SK-MEL-5 (cell line): Measurements from ENCODE around the gene ESPNL. TPM values are rescaled to one million over a fixed set of nuclear protein-coding genes. Genes with fewer than 3 reads are reported as not detected.

ENCODE experiments used
- DNase-seq: peaks from one replicate; pipeline ENCODE4 v3.0.0-alpha.2; 2016; ENCODE audit warnings: low read depth, low spot score
- in situ Hi-C: cut with HindIII; loops from 2 replicates; pipeline ENCODE4 v1.10.0; 2016; ENCODE audit warnings: low sequenced_read_pairs, high pct_unique_total_duplicates, low pct_unique_long_range_greater_than_20kb
- total RNA-seq: library from RNA; depleted of rRNA; stranded (reverse); fragments of >200 nt; shearing (Covaris generic); gene quantifications from 2 replicates; pipeline ENCODE4 v1.2.3, GENCODE V29; 2014

ESPNL gene
- total RNA-seq, 1 experiment from 2014 or later: 0.29 TPM

DNA sequence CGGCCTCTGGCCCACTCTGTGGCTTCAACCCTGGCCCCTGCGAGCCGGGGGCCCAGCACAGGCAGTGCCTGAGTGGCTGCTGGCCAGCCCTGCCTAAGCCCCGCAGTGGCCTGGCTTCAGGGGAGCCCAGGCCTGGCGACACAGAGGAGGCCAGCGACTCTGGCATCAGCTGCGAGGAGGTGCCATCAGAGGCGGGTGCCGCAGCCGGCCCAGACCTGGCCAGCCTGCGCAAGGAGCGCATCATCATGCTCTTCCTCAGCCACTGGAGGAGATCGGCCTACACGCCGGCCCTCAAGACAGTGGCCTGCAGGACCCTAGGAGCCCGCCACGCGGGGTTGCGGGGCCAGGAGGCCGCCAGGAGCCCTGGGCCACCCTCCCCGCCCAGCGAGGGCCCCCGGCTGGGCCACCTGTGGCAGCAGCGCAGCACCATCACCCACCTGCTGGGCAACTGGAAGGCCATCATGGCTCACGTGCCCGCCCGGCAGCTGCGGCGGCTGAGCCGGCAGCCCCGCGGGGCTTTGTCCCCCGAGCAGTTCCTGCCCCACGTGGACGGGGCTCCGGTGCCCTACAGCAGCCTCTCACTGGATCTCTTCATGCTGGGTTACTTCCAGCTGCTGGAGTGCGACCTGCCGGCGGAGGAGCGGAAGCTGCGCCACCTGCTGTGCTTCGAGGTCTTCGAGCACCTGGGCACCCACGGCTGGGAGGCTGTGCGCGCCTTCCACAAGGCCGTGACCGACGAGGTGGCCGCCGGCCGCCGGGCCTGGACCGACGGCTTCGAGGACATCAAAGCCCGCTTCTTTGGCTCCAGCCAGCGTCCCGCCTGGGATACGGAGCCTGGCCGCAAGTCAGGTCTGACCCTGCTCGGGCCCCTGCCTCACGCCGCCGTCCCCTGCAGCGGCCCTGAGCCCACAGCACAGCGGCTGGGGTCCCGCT, 30.8 kb downstream of the ESPNL start:
- in situ Hi-C loops: no loop called here
- no peak for DNase-seq

DNA sequence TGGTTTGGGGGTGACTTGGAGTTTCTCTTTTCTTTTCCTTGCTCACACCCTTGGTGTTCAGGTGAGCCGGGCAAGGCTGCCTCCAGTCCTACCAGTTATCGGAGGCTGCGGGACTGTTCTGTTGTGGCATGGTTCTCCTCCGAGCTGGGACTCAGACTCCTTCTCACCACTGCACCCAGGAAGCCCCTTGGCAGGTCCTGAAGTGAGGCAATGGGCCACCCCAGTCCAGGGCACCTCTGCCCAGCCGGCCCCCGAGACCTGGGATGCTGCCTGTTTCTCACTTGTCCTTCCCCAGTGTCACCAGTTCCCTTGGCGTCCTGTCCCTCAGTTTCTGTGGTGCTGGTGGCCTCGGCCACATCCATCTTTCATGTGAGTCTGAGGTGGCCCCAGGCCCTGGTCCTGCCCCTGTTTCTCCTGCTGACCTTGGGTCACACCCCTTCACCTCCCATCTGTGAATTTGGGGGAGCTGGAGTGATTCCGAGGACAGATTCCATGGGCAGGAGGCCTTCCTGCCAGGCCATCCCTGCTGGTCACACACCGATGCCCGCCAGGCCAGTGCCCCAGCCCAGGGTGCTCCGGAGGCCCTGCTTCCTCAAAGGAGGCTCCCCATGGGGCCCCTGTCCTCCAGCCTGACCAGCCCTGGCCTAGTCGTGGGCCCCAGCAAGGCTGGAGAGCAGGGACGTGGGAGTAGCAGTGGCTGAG, 31.8 kb downstream of the ESPNL start:
- DNase-seq: no peak
- in situ Hi-C loops: no loop called here

DNA sequence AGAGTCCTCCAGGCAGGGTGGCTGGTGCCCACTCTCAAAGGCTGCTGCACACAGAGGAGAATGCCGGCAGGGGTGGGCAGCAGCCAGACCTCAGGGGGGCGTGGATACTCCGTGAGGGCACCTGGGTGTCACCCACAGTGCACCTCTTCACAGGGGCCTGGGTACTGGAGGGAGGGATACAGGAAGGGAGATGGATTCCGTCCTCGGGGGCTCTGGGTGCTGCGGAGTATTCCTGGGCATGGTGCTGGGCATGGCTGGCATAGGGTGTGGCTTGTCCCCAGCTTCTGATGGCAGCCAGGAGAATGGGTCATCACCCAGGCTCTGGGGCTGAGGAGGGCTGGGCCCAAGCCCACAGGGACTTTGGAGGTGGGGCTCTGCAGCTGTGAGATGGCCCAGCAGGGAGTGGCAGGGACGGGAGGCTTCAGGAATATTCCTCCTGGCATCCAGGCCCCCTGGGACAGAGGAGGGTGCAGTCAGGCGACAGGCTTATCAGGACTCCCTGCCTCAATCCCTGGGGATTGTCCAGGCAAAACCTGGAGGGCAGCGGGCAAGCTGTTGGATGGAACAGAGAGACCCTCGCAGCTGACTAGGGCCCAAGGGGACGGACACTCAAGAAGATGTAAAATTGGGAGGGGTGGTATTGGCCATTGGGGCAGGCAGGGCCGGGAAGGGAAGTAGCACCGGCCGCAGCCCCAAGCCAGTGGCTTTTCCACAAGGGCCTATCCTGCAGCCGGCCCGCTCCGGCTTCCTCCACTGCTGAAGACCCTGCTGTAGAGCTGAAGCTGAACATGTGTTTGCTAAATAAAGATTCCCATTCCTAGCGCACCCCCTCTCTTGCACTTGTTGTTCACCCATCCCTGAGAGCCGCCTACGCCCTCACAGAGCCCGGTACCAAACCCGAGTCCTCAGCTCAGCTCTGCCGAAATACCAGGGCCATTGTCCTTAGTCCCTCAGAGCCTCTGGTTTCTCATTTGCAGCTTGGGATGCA, 32.6 kb downstream of the ESPNL start:
- in situ Hi-C loops: no loop called here
- DNase-seq: no peak

DNA sequence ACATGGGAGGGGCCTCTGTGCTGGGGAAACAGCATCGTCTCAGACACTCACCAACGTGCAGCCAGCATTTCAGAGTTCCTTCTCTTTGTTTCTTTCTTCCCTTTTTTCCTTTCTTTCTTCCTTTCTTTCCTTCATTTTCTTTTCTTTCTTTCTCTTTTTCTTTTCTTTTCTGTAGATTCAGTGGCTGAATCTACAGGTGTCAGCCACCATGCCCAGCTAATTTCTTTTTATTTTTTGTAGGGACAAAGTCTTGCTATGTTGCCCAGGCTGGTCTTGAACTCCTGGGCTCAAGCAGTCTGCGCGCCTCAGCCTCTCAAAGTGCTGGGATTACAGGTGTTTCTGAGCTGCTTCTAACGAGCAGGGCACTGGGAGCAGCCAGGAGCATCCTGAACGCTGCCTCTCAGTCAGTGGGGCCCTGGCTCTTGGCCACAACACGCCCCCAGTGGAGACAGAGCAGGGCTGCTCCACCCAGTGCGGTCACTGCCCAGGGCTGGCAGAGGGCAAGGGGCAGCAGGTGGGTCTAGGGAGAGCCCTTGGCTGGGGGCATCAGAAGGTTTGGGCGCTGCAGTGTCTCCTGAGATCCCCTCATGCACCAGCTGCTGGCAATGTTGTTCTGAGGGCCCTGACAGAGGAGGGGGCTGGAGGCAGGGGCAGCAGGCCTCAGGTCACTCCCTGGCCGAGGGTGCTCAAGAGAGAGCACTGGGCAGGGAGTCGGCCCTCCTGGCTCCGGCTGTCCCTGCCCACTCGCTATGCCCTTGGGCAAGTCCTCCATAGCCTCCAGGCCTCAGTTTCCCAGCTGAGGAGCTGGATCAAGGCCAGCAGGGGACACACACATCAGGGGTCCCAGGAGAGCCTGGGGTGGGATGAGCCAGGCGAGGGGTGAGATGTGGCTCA, 33.6 kb downstream of the ESPNL start:
- in situ Hi-C loops: no loop called here
- no peak for DNase-seq

DNA sequence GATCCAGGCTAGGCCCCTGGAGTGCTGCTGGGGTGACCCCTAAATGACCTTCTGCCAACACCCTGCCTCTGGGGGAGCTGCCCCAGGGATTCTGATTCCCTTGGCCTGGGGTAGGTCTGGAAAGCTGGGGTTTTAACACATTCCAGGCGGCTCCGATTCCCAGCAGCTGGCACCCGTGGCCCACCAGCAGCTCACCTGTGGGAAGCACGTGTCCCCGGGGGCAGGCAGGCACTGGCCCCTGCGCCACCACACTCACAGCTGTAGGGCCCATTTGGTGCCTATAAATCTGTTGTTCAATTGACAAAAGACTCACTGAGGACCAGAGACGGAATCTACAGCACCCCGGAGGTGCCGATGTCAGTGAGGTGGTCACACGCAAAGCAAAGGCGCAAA, 34.2 kb downstream of the ESPNL start:
- DNase-seq: no peak
- in situ Hi-C loops: no loop called here

DNA sequence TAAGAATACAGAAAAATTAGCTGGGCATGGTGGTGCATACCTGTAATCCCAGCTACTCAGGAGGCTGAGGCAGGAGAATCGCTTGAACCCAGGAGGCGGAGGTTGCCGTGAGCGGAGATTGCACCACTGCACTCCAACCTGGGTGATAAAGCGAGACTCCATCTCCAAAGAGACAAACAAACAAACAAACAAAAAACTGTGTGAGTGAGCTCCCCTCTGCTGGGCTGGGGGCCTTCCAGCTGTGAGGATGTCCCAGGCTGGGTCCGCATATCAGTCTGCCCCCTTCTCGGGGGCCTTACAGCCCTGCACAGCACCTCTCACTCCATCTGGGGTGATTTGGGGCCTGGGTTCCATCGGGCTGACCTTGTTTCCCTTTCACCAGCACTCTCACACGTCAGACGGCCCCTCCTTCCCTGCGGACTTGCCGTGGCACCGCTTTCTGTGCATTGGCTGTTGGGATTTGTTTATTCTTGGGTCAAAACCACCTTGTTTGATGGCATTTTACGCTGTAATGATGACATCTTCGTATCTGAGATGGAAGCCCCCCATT, 35.5 kb downstream of the ESPNL start:
- DNase-seq: no peak
- in situ Hi-C loops: no loop called here

DNA sequence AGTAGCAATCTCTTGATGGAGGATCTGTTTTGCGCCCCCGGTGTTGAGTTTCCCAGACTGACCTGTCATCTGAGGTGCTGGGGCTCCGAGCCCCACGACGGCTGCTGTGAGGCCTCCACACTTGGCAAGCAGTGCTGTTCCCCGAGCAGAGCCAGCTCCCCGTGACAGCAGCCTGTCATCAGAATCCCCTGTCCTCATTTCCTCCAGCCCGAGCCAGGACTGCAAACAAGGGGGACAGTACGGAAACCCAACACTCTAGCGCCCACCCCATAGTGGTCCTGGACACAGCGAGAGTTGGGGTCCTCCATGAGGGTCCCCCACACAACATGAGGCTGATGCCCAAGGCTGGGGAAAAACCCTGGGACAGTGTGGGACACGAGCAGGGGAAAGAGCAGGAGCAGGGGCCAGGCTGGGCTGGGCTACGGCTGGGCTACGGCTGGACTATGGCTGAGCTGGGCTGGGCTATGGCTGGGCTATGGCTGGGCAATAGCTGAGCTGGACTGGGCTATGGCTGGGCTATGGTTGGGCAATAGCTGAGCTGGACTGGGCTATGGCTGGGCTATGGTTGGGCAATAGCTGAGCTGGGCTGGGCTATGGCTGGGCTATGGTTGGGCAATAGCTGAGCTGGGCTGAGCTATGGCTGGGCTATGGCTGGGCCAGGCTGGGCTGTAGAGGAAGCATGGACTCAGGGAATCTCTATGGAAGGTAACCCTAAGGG, 36.8 kb downstream of the ESPNL start:
- DNase-seq: no peak

DNA sequence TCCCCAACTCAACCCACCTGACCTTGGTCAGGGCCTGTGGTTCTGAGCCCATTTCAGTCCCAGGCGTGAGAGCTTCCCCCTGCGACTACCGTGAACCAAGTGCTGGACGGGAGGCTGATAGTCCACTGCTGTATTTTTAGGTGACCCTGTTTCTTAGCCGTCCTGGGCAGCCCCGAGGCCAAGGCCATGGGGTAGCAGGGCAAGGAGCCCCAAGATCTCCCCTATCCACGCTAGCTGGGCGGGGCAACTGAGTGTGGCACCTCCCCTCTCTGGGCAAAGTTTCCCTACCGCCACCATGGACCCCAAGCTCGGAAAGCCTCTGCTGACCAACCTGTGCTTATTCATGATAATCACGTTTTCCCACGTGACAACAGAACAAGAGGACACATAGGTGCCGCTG, 37.7 kb downstream of the ESPNL start:
- DNase-seq: no peak
- in situ Hi-C loops: no loop called here

More for the DNA sequence above, 36.8 kb downstream of the ESPNL start:
- in situ Hi-C loops: no loop called here

DNA sequence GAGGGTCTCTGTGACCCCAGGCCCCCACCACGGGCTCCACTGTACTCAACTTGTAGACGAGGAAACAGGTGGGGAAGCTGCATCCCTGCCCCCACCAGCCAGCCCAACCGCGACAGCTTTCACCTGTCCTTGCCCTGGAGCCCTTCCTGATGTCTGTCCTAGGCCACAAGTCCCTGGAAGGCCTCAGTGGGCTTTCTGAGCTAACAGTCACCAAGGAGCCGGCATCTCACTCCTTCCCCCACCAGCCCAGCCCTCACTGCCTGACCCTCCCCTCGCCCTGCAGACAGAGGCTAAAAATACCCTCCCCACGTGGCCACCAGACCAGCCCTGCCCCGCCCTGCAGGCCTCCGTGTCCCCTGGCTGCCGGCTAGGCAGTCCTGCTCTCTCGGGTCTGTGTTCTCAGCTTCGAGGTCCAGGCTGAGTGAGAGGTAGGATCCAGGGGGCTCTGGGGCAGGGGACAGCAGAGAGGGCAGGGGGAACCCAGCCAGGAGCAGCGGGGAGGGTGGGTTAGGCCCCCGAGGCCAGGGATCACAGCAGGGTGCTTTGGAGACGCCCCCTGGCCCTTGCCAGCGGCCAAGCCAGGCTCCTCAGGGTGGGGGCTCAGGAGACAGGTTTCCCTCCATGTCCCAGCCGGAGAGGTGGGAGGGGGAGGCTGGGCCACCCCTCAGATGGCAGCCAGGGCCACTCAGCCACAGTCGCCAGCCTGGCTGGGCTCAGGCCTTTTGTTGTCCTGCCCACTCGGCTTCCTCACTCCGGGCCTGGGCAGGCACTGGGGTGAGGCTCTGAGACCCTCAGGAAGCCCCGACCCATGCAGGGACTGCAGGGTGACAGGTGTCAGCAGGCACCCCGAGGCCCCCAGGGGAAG, 38.4 kb downstream of the ESPNL start, which contains the start of gene KLHL30:
TSS of gene KLHL30 (plus strand) at position 338 of the 865 bp plus-strand sequence. CDS start 2,087 bp downstream, outside the sequence.
- in situ Hi-C loops: no loop called here
- no peak for DNase-seq

DNA sequence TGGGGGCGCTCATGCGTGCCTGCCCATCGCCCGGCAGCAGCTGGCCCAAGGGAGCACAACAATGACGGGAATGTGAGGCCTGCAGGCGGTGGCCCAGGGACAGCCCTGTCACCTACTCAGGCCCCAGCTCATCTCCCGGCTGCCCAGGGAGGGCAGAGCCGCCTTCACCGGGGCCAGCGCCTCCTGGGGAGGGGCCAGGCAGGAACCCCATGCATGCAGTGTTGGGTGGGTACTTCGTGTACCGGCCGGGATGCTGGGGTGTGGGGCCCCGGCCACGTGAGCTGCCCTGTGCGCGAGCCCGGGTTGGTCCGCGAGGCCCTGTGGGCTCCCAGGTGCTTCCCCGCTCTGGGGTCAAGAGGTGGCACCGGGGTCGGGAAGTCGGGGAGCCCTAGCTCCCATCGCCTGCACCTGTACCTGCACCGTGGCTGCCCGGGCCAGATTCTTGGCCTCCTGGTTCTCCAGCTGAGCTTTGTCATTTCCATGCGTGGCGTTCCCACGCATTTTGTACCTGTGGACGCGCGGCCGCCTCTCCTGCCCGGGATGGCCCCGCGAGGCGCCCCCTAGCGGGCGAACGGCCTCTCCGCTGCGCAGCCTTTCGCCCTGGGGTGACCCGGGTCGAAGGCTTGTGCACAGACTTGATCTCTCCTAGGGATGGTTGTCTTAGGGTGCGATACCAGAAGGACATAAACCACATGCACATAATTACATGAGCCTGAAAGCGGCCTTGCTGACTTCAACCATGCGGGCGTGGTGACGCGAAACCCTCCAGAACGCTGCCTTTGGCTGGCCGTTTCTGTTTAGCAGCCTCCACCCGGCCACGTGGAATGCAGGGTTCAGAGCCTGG, 39.3 kb downstream of the ESPNL start:
- in situ Hi-C loops: no loop called here
- no peak for DNase-seq

DNA sequence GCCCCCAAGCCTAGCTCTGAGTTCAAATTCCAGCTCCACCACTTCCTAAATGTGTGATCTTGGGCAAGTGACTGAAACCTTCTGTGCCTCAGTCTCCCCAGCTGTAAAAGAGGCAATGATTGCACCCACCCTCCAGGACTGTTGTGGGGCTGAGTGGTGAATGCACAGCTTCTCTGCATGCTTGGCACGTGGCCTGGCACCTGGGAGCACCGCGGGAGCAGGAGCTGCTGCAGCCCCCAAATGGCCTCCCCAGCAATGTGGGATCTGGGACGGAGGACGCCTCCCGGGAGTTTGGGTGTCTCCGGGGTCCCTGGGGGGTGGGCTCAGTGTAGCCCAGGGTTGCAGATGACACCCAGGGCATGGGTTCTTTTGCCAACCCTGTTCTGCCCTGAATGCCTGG, 39.9 kb downstream of the ESPNL start:
- DNase-seq: no peak
- in situ Hi-C loops: no loop called here

DNA sequence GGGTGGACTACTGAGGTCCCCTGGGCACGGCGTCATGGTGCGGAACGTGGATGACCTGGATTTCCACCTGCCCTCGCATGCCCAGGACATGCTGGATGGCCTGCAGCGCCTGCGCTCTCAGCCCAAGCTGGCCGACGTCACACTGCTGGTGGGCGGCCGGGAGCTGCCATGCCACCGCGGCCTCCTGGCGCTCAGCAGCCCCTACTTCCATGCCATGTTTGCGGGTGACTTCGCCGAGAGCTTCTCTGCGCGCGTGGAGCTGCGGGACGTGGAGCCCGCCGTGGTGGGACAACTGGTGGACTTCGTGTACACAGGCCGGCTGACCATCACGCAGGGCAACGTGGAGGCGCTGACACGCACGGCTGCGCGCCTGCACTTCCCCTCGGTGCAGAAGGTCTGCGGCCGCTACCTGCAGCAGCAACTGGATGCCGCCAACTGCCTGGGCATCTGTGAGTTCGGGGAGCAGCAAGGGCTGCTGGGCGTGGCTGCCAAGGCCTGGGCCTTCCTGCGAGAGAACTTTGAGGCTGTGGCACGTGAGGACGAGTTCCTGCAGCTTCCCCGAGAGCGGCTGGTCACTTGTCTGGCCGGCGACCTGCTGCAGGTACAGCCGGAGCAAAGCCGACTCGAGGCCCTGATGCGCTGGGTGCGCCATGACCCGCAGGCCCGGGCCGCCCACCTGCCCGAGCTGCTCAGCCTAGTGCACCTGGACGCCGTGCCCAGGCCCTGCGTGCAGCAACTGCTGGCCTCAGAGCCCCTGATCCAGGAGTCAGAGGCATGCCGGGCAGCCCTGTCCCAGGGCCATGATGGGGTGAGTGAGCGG, 40.8 kb downstream of the ESPNL start:
- no peak for DNase-seq

DNA sequence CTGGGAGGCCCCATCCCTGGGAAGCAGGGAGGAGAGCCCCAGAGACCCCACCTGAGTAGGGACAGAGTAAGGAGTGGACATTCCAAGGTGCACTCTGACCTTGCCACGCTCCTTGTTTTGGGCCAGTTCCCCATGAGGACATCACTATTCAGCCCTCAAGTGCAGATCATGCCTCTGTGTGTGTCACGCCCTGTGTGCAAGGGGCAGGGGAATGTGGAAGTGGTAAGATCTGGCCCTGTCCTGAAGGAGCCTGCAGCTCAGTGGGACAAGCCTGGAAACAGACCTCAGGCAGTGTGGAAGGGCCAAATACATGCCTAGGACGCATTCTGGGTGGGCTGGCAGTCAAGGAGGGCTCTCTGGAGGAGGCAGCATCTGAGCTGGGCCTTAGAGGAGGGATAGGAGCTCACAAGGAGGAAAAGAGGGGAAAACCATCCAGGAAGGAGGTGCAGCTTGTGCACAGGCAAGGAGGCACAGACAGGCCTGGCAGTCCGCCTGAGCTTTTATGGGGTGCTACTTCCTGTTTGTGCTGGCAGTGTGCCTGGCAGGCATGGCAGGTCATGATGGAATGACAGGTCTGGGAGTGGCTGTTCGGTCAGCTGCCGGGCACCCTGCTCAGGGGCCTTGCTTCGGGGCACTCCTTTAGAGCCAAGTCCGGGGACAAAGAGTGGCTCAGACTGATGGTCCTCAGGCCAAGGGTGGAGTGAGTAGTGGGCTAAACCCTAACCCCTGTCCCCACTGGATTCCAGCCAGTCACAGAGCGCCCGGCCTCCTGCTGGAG, 41.6 kb downstream of the ESPNL start:
- DNase-seq: no peak
- in situ Hi-C loops: no loop called here

More for the DNA sequence above, 40.8 kb downstream of the ESPNL start:
- in situ Hi-C loops: no loop called here
